Measurements from ENCODE around the gene OGG1. TPM values are rescaled to one million over a fixed set of nuclear protein-coding genes. Genes with fewer than 3 reads are reported as not detected.
A peak's percentile ranks its signal among the peaks of the same experiment; 100 is the strongest.

OGG1 gene
- total RNA-seq, 1 donor from 2014 or later, result 22.2 TPM

DNA sequence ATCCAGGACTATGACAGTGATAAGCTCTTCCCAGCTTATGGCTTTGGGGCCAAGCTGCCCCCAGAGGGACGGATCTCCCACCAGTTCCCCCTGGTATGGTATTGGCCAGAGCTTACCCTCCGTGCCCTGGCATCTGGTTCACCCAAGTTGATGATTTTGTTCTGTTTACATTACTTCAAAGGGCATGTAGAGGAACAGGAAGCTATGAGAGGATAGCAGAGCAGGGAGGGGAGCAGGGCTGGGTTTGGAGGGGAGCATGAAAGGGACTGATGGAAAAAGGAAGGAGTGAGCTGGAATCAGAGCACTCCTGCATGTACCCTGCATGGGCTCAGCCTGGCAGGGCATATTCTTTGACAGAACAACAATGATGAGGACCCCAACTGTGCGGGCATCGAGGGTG, 31.6 kb upstream of the OGG1 start:
- H3K4me3 Mint-ChIP-seq (ENCODE audit: unreplicated experiment), result no peak overlapping the region
- H3K27ac Mint-ChIP-seq (ENCODE audit: unreplicated experiment), result no peak overlapping the region
- TF ChIP-seq, protein P1, sequence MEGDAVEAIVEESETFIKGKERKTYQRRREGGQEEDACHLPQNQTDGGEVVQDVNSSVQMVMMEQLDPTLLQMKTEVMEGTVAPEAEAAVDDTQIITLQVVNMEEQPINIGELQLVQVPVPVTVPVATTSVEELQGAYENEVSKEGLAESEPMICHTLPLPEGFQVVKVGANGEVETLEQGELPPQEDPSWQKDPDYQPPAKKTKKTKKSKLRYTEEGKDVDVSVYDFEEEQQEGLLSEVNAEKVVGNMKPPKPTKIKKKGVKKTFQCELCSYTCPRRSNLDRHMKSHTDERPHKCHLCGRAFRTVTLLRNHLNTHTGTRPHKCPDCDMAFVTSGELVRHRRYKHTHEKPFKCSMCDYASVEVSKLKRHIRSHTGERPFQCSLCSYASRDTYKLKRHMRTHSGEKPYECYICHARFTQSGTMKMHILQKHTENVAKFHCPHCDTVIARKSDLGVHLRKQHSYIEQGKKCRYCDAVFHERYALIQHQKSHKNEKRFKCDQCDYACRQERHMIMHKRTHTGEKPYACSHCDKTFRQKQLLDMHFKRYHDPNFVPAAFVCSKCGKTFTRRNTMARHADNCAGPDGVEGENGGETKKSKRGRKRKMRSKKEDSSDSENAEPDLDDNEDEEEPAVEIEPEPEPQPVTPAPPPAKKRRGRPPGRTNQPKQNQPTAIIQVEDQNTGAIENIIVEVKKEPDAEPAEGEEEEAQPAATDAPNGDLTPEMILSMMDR (IDR thresholded peaks at IDR 0.05; ENCODE audit: unreplicated experiment), result no peak

DNA sequence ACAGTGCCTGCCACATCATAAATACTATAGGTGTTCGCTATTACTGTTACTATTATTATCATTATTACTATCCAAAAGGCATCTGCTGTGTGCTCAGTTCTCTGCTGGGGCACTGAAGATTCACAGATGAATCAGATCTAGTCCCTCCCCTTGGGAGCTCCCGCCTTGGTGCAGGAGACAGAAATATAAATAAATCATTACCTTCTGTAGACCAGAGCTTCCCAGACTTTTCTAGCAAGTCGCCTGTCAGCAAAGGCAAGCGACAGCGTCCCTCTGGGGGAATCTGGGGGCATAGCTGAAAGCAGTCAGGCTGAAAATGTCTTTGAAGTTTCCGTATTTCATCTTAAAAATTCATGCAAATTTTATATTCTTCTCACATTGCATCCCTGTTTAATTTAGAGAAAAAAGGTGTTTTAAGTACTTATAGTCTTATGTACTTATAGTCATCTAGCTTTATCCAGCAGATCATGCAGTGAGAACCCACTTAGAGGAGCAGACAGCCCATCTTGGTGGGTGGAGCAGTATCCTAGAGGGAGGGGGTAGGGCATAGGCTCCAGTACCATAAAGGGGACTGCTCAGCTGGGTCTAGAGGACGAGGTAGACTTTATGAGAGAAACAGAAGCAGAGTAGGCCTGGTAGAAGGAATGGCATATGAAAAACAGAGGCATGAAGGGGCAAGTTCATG, 28.6 kb upstream of the OGG1 start:
- TF ChIP-seq, protein P1 (IDR thresholded peaks at IDR 0.05; ENCODE audit: unreplicated experiment), result no peak
- DNase-seq (ENCODE audit: low spot score), result no peak
- no peaks in the 10 kb centered on the region for H3K36me3 Mint-ChIP-seq (ENCODE audit: low read depth, unreplicated experiment)
- peaks cover 3% of the 10 kb centered on the region for H3K27me3 Mint-ChIP-seq (ENCODE audit: unreplicated experiment)
- no peaks in the 10 kb centered on the region for H3K9me3 Mint-ChIP-seq (ENCODE audit: unreplicated experiment)
- no peak overlapping the region for H3K4me3 Mint-ChIP-seq (ENCODE audit: unreplicated experiment)
- H3K27ac Mint-ChIP-seq (ENCODE audit: unreplicated experiment), result no peak overlapping the region
- no peaks in the 10 kb centered on the region for H3K4me1 Mint-ChIP-seq (ENCODE audit: unreplicated experiment)

More for the DNA sequence above, 31.6 kb upstream of the OGG1 start:
- H3K27me3 Mint-ChIP-seq (ENCODE audit: unreplicated experiment), result peaks cover 1% of the 10 kb centered on the region
- no peak for DNase-seq (ENCODE audit: low spot score)
- H3K9me3 Mint-ChIP-seq (ENCODE audit: unreplicated experiment), result no peaks in the 10 kb centered on the region
- H3K36me3 Mint-ChIP-seq (ENCODE audit: low read depth, unreplicated experiment), result peaks cover 4% of the 10 kb centered on the region
- H3K4me1 Mint-ChIP-seq (ENCODE audit: unreplicated experiment), result no peaks in the 10 kb centered on the region

DNA sequence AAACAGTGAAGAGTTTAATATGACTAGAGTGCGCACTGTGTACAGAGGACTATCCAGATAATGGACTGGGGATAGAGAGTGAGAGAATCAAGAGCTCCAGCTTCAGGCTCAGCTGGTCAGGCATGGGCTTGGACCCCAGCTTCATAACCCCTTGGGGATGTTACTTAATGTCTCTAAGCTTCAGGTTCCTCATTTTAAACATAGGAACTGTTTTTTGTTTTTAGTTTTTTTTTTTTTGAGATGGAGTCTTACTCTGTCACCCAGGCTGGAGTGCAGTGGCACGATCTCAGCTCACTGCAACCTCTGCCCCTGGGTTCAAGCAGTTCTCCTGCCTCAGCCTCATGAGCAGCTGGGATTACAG, 28.1 kb upstream of the OGG1 start:
- TF ChIP-seq, protein P1 (IDR thresholded peaks at IDR 0.05; ENCODE audit: unreplicated experiment), result no peak
- Mint-ChIP-seq H3K27me3 (ENCODE audit: unreplicated experiment) (peaks cover 3% of the 10 kb centered on the region), H3K4me1 (ENCODE audit: unreplicated experiment) (no peaks in the 10 kb centered on the region), H3K4me3 (ENCODE audit: unreplicated experiment) (no peak overlapping the region), H3K36me3 (ENCODE audit: low read depth, unreplicated experiment) (no peaks in the 10 kb centered on the region), H3K9me3 (ENCODE audit: unreplicated experiment) (no peaks in the 10 kb centered on the region), H3K27ac (ENCODE audit: unreplicated experiment) (no peak overlapping the region)
- no peak for DNase-seq (ENCODE audit: low spot score)

DNA sequence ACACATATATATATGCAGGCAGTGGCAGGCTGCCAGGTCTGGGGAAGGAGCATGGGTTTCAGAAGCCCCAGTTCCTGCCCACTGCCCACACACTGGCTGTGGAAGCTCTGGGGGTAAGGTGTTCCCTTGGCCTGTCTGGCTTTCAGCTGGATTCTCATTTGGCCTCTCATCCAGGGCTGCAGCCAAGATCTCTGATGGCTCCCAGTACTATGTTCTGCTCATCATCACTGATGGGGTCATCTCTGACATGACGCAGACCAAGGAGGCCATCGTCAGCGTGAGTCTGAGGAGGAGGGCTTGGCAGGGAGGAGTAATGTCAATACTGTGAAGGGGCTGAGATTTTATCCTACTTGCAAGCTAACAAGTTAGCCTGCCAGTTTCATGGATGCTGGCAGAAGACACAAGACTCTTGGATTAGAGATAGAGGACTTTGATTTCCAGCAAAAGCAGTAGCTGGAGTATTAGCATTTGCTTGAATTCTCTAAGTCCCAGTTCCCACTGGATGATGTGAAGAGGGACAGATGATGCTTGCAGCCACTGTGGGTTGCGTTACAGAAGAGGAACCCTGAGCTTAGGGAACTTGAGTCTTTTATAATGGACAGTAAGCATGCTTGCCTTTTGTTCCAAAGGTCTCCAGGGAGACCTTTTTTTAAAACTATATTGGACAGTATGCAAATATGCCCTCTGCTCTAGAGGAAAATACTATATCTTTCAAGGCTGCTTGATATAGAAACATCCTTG, 23.8 kb upstream of the OGG1 start:
- Mint-ChIP-seq H3K27me3 (ENCODE audit: unreplicated experiment) (peaks cover 11% of the 10 kb centered on the region), H3K27ac (ENCODE audit: unreplicated experiment) (no peak overlapping the region), H3K4me1 (ENCODE audit: unreplicated experiment) (peaks cover 22% of the 10 kb centered on the region), H3K4me3 (ENCODE audit: unreplicated experiment) (no peak overlapping the region), H3K9me3 (ENCODE audit: unreplicated experiment) (no peaks in the 10 kb centered on the region), H3K36me3 (ENCODE audit: low read depth, unreplicated experiment) (peaks cover 5% of the 10 kb centered on the region)
- DNase-seq (ENCODE audit: low spot score), result no peak
- TF ChIP-seq, protein P1 (IDR thresholded peaks at IDR 0.05; ENCODE audit: unreplicated experiment), result no peak

DNA sequence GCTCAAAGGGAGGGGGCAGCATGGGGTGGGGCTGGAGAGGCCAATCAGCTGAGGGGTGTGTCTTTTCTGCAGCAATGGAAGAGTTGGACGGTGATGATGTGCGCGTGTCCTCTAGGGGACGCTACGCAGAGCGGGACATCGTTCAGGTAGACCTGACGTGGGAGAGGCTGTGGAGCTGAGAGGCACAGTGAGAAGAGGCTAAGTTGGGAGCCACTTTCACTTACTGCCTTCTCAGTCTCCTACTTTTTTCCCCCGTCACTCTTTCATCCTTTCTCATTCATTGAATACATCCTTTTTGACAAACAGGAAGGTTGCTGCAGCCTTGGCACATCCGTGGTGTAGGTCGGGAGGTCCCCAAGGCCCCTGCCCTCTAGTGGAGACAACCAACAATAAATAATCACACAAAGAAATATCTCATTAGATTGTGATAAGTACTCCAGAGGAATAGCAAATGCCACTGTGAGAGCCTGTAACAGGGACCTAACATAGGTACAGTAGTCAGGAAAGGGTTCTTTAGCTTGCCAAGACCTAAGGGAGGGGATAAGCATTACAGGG, 22.6 kb upstream of the OGG1 start:
- peak; percentile 51 for DNase-seq (ENCODE audit: low spot score)
- H3K27ac Mint-ChIP-seq (ENCODE audit: unreplicated experiment), result peak overlapping the region; percentile 2
- H3K27me3 Mint-ChIP-seq (ENCODE audit: unreplicated experiment), result peaks cover 13% of the 10 kb centered on the region
- peaks cover 5% of the 10 kb centered on the region for H3K36me3 Mint-ChIP-seq (ENCODE audit: low read depth, unreplicated experiment)
- no peaks in the 10 kb centered on the region for H3K9me3 Mint-ChIP-seq (ENCODE audit: unreplicated experiment)
- TF ChIP-seq, protein P1 (IDR thresholded peaks at IDR 0.05; ENCODE audit: unreplicated experiment), result peak; percentile 75
- H3K4me1 Mint-ChIP-seq (ENCODE audit: unreplicated experiment), result peaks cover 22% of the 10 kb centered on the region
- peak overlapping the region; percentile 42 for H3K4me3 Mint-ChIP-seq (ENCODE audit: unreplicated experiment)
